ENCODE results near the gene EML3. TPM values are rescaled to one million over a fixed set of nuclear protein-coding genes. Genes with fewer than 3 reads are reported as not detected.

Gene EML3
- total and polyA plus RNA-seq, 2 of the 8 experiments (the other 6 are each of a cell fraction or from before 2014, with no cell fraction given): 19.2 to 29.9 TPM

GRCh38 chr11:62645671-62645945 is 33.0 kb upstream of the EML3 start:
- Histone ChIP-seq H2BK15ac (ENCODE audit: low read length) (no peak overlapping the region), H2BK5ac (ENCODE audit: low read depth, low read length) (peak overlapping the region; percentile 79), H3K27ac (ENCODE audit: low read depth, low read length) (peak overlapping the region; percentile 90; the same call in 1 of the 2 replicates), H4K91ac (replicated peaks; ENCODE audit: insufficient read length, low read length) (peak overlapping the region; percentile 89), H3K9ac (replicated peaks in 1 of 4; ENCODE audit: extremely low read depth in 1 of 4, low read depth in 3 of 4, low read length in 3 of 4) (peak overlapping the region; percentile 76 to 97 (median 94)), H3K36me3 (ENCODE audit: control insufficient read depth in 2 of 4, insufficient read depth in 4 of 4, low read length in 3 of 4) (peaks cover 0 to 28% (median 7%) of the 10 kb centered on the region in 4 experiments; a peak in 6 of 8 replicates), H4K5ac (ENCODE audit: insufficient read length, low read depth, low read length) (peak overlapping the region; percentile 53), H3K79me2 (ENCODE audit: control insufficient read depth in 1 of 2, insufficient read depth in 2 of 2, low read length in 2 of 2) (peaks cover 7 to 44% of the 10 kb centered on the region in 2 experiments), H3K56ac (replicated peaks; ENCODE audit: insufficient read length, low read depth, low read length) (no peak overlapping the region), H2AK5ac (ENCODE audit: low read depth, low read length) (no peak overlapping the region), H3K23me2 (ENCODE audit: low read depth, low read length) (peaks cover 5% of the 10 kb centered on the region; the same call in 1 of the 2 replicates), H4K20me1 (replicated peaks in 1 of 2; ENCODE audit: control insufficient read depth in 1 of 2, insufficient read depth in 2 of 2, low read length in 2 of 2) (peaks cover 3 to 18% of the 10 kb centered on the region in 2 experiments), H2AFZ (ENCODE audit: low read length) (no peak overlapping the region), H4K8ac (ENCODE audit: extremely low read depth, insufficient read depth, low read length) (peak overlapping the region; percentile 98; the same call in 1 of the 2 replicates), H3K27me3 (replicated peaks in 1 of 4; ENCODE audit: control insufficient read depth in 3 of 4, extremely low read depth in 1 of 4, insufficient read depth in 3 of 4, low read length in 3 of 4) (no peaks in the 10 kb centered on the region), H3K4ac (replicated peaks; ENCODE audit: insufficient read length, low read depth, low read length) (peak overlapping the region; percentile 92), H3K14ac (ENCODE audit: insufficient read length) (no peak overlapping the region), H3K79me1 (ENCODE audit: low read depth, low read length) (peaks cover 10% of the 10 kb centered on the region), H3K18ac (ENCODE audit: extremely low read depth, low read length) (no peak overlapping the region; the same call in 1 of the 2 replicates), H2BK120ac (replicated peaks; ENCODE audit: low read depth, low read length) (no peak overlapping the region), H2BK12ac (ENCODE audit: low read depth, low read length) (0 out of 2 replicates have a peak overlapping the region, but pooled peaks have one; percentile 2), H3K9me3 (ENCODE audit: insufficient read depth in 2 of 2, low read depth in 1 of 2, low read length in 1 of 2) (no peaks in the 10 kb centered on the region), H3K4me1 (replicated peaks in 1 of 4; ENCODE audit: control insufficient read depth in 3 of 4, insufficient read depth in 4 of 4, low read length in 3 of 4) (no peaks in the 10 kb centered on the region; a peak in 2 of 7 replicates), H2BK20ac (ENCODE audit: low read length) (no peak overlapping the region), H3K4me3 (ENCODE audit: extremely low read depth in 1 of 4, insufficient read depth in 2 of 4, low read depth in 3 of 4, low read length in 4 of 4) (peak overlapping the region; percentile 71 to 99 (median 90)), H3K4me2 (ENCODE audit: insufficient read depth in 1 of 2, low read depth in 2 of 2, low read length in 2 of 2) (peak overlapping the region; percentile 78 to 81), H3K23ac (ENCODE audit: insufficient read length) (no peak overlapping the region)
- POLR2A ChIA-PET (ENCODE audit: partially characterized antibody): interaction anchor here (0.5 to 50.4 kb wide), 15 partner anchors 8 to 196 kb away, joined by 3 to 2041 read pairs (median 6); partner anchors contain the start of genes B3GAT3, BSCL2, C11orf98 and CSKMT
- CTCF ChIA-PET (ENCODE audit: partially characterized antibody): interaction anchor here (0.6 to 1.4 kb wide), 7 partner anchors 9 to 1289 kb away, joined by 3 to 12 read pairs (median 3); partner anchors contain the start of genes C11orf98 and CSKMT
- WGBS, 2 experiments (ENCODE audit: extremely low coverage in 1 of 2, insufficient coverage in 1 of 2, insufficient read length in 1 of 2, insufficient replicate concordance in 2 of 2, low coverage in 1 of 2, low lambda C conversion rate in 2 of 2, missing lambda C conversion rate in 1 of 2): 39% methylated on average over 11 of the region's 11 CpGs; no CpG with 5 or more reads in 1 of the 2 experiments
- DNase-seq (ENCODE audit: low read depth in 1 of 2, low spot score in 2 of 2): no peak
- FAIRE-seq: no peak
- TF ChIP-seq CREB1 (IDR thresholded peaks at IDR 0.05): no peak
- TF ChIP-seq TAF7 (optimal IDR thresholded peaks at IDR 0.05; ENCODE audit: borderline replicate concordance, low read depth, low read length): no peak
- no peak for TF ChIP-seq CBX8 (IDR thresholded peaks at IDR 0.05; ENCODE audit: borderline replicate concordance, low read depth, low read length)
